HepG2 (cell line): ENCODE measurements around the gene DCST2. TPM values are rescaled to one million over a fixed set of nuclear protein-coding genes. Genes with fewer than 3 reads are reported as not detected.
A peak's percentile ranks its signal among the peaks of the same experiment; 100 is the strongest.

Experiments used
- ATAC-seq: fragments of 200-7000 bp; cut with Tn5 transposase; 3 replicates; pipeline ENCODE4 v1.9.1; 2020; ENCODE audit warnings: mild to moderate bottlenecking, moderate library complexity
- BruUV-seq: library from RNA; stranded (reverse); fragments of 400-500 nt; replicated peaks from 2 replicates; lab custom pipeline; 2021; lab: Mats Ljungman, UMichigan
- CTCF ChIA-PET: fragments of 300-600 bp; formaldehyde crosslinking; extraction: SDS; loops from one replicate; lab custom pipeline; 2021; ENCODE audit warnings: low total read pairs, inconsistent platforms, low intra/inter-chr PET ratio; lab: Yijun Ruan, JAX
- POLR2A ChIA-PET: fragments of 350-600 bp; sonication (Branson Sonifier 250); formaldehyde crosslinking; loops from one replicate; lab custom pipeline; 2020; ENCODE audit warnings: antibody characterized with exemption, inconsistent platforms; lab: Yijun Ruan, JAX
- DNase-seq: peaks from one replicate; pipeline ENCODE4 v3.0.0-alpha.2; 2015; ENCODE audit warnings: low spot score
- FAIRE-seq: peaks from 3 replicates; lab custom pipeline; 2011; peaks lifted over from hg19 to GRCh38; lab: Jason Lieb, UNC
- H2AFZ ChIP-seq: one replicate; pipeline ENCODE4 v1.6.1; 2011; ENCODE audit warnings: low read length, inconsistent platforms
- H3K27ac ChIP-seq: fragments of 300-600 bp; 3 replicates; pipeline ENCODE4 v1.8.0; 2011; ENCODE audit warnings: mixed run types, mild to moderate bottlenecking, mixed read lengths, low read length, inconsistent platforms; ENCODE audit not compliant: insufficient read depth; ENCODE audit errors: extremely low read length
- H3K27me3 ChIP-seq, 2 experiments: fragments of 200-600 bp in 1 of 2; 2 replicates in 1 of 2; 3 replicates in 1 of 2; pipeline versions ENCODE4 v1.6.0 to v1.8.0; 2011; ENCODE audit warnings: low read length in 2 of 2, mild to moderate bottlenecking in 2 of 2, moderate library complexity in 2 of 2, inconsistent platforms in 1 of 2; ENCODE audit not compliant: insufficient read depth in 2 of 2, control insufficient read depth in 1 of 2
- H3K36me3 ChIP-seq, 2 experiments: fragments of 200-600 bp in 1 of 2; replicated peaks in 1 of 2; 2 replicates in 1 of 2; 3 replicates in 1 of 2; pipeline versions ENCODE4 v1.5.1 to v1.8.0; 2011; ENCODE audit warnings: low read length in 2 of 2, inconsistent platforms in 1 of 2; ENCODE audit not compliant: insufficient read depth in 2 of 2, control insufficient read depth in 1 of 2
- H3K4me1 ChIP-seq: 2 replicates; pipeline ENCODE4 v1.5.1; 2012; ENCODE audit warnings: low read length, inconsistent platforms; ENCODE audit not compliant: insufficient read depth
- H3K4me2 ChIP-seq: 2 replicates; pipeline ENCODE4 v1.6.0; 2011; ENCODE audit warnings: low read depth, low read length, inconsistent platforms
- H3K4me3 ChIP-seq, 3 experiments: fragments of 200-600 bp in 1 of 3; sonication (generic), shearing (Covaris generic) in 1 of 3; replicated peaks in 1 of 3; 2 replicates each; pipeline ENCODE4 v1.5.1; 2011 to 2016; ENCODE audit warnings: low read length in 3 of 3, inconsistent platforms in 2 of 3, low read depth in 2 of 3, mild to moderate bottlenecking in 2 of 3, control low read depth in 1 of 3, mixed read lengths in 1 of 3; ENCODE audit not compliant: insufficient read depth in 1 of 3
- H3K79me2 ChIP-seq: one replicate; pipeline ENCODE4 v1.6.1; 2011; ENCODE audit warnings: low read length, inconsistent platforms; ENCODE audit not compliant: insufficient read depth
- H3K9ac ChIP-seq: 2 replicates; pipeline ENCODE4 v1.6.0; 2011; ENCODE audit warnings: mild to moderate bottlenecking, low read depth, low read length, inconsistent platforms; ENCODE audit not compliant: insufficient read depth
- H3K9me3 ChIP-seq: 2 replicates; pipeline ENCODE4 v1.5.1; 2012; ENCODE audit warnings: mild to moderate bottlenecking, low read length
- H4K20me1 ChIP-seq: 2 replicates; pipeline ENCODE4 v1.6.0; 2011; ENCODE audit warnings: inconsistent platforms, mild to moderate bottlenecking, low read length, moderate library complexity; ENCODE audit not compliant: insufficient read depth
- ERF ChIP-seq: IDR thresholded peaks from 2 replicates; pipeline ENCODE4 v1.6.1; 2018; ENCODE audit warnings: missing biosample characterization, missing genetic modification reagents
- FOXK1 ChIP-seq: sonication (generic); formaldehyde crosslinking; IDR thresholded peaks from 2 replicates; pipeline ENCODE4 v1.4.0; 2020; ENCODE audit warnings: low read depth, missing genetic modification reagents, borderline replicate concordance
- GATAD1 ChIP-seq: IDR thresholded peaks from 2 replicates; pipeline ENCODE4 v1.6.1; 2016; ENCODE audit warnings: missing genetic modification reagents, missing compliant biosample characterization
- SAFB2 ChIP-seq: sonication (generic); formaldehyde crosslinking; IDR thresholded peaks from 2 replicates; pipeline ENCODE4 v1.5.1; 2020; ENCODE audit warnings: missing genetic modification reagents, low read depth, mild to moderate bottlenecking, borderline replicate concordance
- SOX6 ChIP-seq, 2 experiments: fragments of 450-650 bp in 1 of 2; sonication (generic) in 1 of 2; formaldehyde crosslinking in 1 of 2; IDR thresholded peaks; 2 replicates each; pipeline versions ENCODE4 v1.4.0 to v1.6.1; 2017 to 2020; ENCODE audit warnings: antibody characterized with exemption in 1 of 2, mild to moderate bottlenecking in 1 of 2, missing genetic modification reagents in 1 of 2
- ZBTB7A ChIP-seq: sonication (generic); formaldehyde crosslinking; IDR thresholded peaks from 2 replicates; pipeline ENCODE4 v1.8.0; 2022; ENCODE audit warnings: mild to moderate bottlenecking, missing genetic modification reagents
- ZFX ChIP-seq: sonication (generic); formaldehyde crosslinking; IDR thresholded peaks from 2 replicates; pipeline ENCODE4 v1.4.0; 2020; ENCODE audit warnings: mild to moderate bottlenecking, low read depth, missing genetic modification reagents, moderate library complexity
- ZNF136 ChIP-seq: sonication (generic); formaldehyde crosslinking; IDR thresholded peaks from 2 replicates; pipeline ENCODE4 v1.8.1; 2022; ENCODE audit warnings: low read depth, mild to moderate bottlenecking, moderate library complexity, missing genetic modification reagents
- ZNF33B ChIP-seq: sonication (generic); formaldehyde crosslinking; IDR thresholded peaks from 2 replicates; pipeline ENCODE4 v1.5.1; 2020; ENCODE audit warnings: mild to moderate bottlenecking, missing genetic modification reagents
- ZNF569 ChIP-seq: sonication (generic); formaldehyde crosslinking; IDR thresholded peaks from 2 replicates; pipeline ENCODE4 v1.5.0; 2020; ENCODE audit warnings: mild to moderate bottlenecking, missing genetic modification reagents, moderate library complexity, borderline replicate concordance
- ZNF607 ChIP-seq: sonication (generic); formaldehyde crosslinking; IDR thresholded peaks from 2 replicates; pipeline ENCODE4 v1.5.1; 2020; ENCODE audit warnings: missing genetic modification reagents, mild to moderate bottlenecking, borderline replicate concordance
- ZNF746 ChIP-seq: sonication (generic); formaldehyde crosslinking; IDR thresholded peaks from 2 replicates; pipeline ENCODE4 v1.8.0; 2022; ENCODE audit warnings: mild to moderate bottlenecking, missing genetic modification reagents
- ZNF792 ChIP-seq: IDR thresholded peaks from 2 replicates; pipeline ENCODE4 v1.6.1; 2016
- WGBS: methylation state at CpG from one replicate; pipeline ENCODE4 v1.1.6; 2017; ENCODE audit warnings: low lambda C conversion rate; 5-methylcytosine and 5-hydroxymethylcytosine counted together
- in situ Hi-C: cut with HindIII; loops from 2 replicates; pipeline ENCODE4 v1.10.0; 2017; ENCODE audit warnings: low pct_unique_long_range_greater_than_20kb; ENCODE audit not compliant: extremely low pct_ligation_motif_present
- intact Hi-C: fragments of 100-400 bp; cut with micrococcal nuclease; formaldehyde crosslinking; loops from one replicate; pipeline ENCODE4 v1.10.0; 2022; ENCODE audit not compliant: unreplicated experiment
- polyA plus RNA-seq, 8 experiments: library from polyadenylated mRNA; depleted of rRNA in 3 of 8; stranded (reverse) in 7 of 8; unstranded in 1 of 8; fragments of >200 nt; fragmentation: Illumina TruSeq in 4 of 8; extraction: Trizol in 4 of 8; gene quantifications; 2 replicates each; pipeline versions ENCODE4 v1.2.1 to v1.2.3, GENCODE V29; 2011 to 2016; ENCODE audit warnings: low read depth in 4 of 8, missing spikeins in 1 of 8, mixed read lengths in 1 of 8; ENCODE audit not compliant: insufficient read depth in 1 of 8
- total RNA-seq, 5 experiments: library from RNA; depleted of rRNA; stranded (reverse); fragments of >200 nt; fragmentation: Illumina TruSeq; extraction: Trizol; gene quantifications; 2 replicates each; pipeline ENCODE4 v1.2.3, GENCODE V29; 2016; ENCODE audit warnings: low read depth in 1 of 5
- TF ChIP-seq, protein P1 (sequence below): sonication (generic); formaldehyde crosslinking; IDR thresholded peaks from 2 replicates; pipeline ENCODE4 v1.5.0; 2020; ENCODE audit warnings: missing genetic modification reagents
- TF ChIP-seq, protein P2 (sequence below): sonication (generic); formaldehyde crosslinking; IDR thresholded peaks from 2 replicates; pipeline ENCODE4 v1.8.0; 2023; ENCODE audit warnings: mild to moderate bottlenecking, missing genetic modification reagents
- TF ChIP-seq, protein P3 (sequence below): sonication (generic); formaldehyde crosslinking; IDR thresholded peaks from 2 replicates; pipeline ENCODE4 v1.8.1; 2023; ENCODE audit warnings: mild to moderate bottlenecking, missing genetic modification reagents

The DCST2 gene
- total and polyA plus RNA-seq, 2 of the 13 experiments (the other 11 are each of a cell fraction or from before 2014, with no cell fraction given) = 0.74 TPM; not detected in 1

DNA sequence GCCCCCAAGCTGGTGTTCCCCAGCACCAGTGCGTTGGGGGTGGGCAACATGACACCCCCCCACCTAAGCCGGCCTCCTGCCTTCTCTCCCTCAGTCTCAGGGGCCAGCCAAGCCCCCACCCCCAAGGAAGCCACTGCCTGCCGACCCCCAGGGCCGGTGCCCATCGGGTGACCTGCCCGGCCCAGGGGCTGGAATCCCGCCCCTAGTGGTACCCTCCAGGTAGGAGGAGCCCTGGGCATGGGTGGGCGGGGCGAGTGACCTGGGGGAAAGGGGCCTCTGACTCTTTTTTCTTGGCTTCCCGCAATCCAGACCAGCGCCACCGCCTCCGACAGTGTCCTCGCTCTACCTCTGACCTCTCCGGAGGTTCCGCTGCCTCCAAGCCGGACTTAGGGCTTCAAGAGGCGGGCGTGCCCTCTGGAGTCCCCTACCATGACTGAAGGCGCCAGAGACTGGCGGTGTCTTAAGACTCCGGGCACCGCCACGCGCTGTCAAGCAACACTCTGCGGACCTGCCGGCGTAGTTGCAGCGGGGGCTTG, 28.6 kb upstream of the DCST2 start (continued):
- TF ChIP-seq, protein P1, sequence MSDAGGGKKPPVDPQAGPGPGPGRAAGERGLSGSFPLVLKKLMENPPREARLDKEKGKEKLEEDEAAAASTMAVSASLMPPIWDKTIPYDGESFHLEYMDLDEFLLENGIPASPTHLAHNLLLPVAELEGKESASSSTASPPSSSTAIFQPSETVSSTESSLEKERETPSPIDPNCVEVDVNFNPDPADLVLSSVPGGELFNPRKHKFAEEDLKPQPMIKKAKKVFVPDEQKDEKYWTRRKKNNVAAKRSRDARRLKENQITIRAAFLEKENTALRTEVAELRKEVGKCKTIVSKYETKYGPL (CRISPR knock-in tag) = no peak
- TF ChIP-seq FOXK1 (CRISPR knock-in tag) (no peak), ZNF136 (CRISPR knock-in tag) (no peak), SAFB2 (no peak), ZNF33B (CRISPR knock-in tag) (no peak; the same call in 1 of the 2 replicates)
- TF ChIP-seq, protein P2, sequence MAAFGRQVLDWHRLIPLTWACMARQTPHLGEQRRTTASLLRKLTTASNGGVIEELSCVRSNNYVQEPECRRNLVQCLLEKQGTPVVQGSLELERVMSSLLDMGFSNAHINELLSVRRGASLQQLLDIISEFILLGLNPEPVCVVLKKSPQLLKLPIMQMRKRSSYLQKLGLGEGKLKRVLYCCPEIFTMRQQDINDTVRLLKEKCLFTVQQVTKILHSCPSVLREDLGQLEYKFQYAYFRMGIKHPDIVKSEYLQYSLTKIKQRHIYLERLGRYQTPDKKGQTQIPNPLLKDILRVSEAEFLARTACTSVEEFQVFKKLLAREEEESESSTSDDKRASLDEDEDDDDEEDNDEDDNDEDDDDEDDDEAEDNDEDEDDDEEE (CRISPR knock-in tag) = no peak

DNA sequence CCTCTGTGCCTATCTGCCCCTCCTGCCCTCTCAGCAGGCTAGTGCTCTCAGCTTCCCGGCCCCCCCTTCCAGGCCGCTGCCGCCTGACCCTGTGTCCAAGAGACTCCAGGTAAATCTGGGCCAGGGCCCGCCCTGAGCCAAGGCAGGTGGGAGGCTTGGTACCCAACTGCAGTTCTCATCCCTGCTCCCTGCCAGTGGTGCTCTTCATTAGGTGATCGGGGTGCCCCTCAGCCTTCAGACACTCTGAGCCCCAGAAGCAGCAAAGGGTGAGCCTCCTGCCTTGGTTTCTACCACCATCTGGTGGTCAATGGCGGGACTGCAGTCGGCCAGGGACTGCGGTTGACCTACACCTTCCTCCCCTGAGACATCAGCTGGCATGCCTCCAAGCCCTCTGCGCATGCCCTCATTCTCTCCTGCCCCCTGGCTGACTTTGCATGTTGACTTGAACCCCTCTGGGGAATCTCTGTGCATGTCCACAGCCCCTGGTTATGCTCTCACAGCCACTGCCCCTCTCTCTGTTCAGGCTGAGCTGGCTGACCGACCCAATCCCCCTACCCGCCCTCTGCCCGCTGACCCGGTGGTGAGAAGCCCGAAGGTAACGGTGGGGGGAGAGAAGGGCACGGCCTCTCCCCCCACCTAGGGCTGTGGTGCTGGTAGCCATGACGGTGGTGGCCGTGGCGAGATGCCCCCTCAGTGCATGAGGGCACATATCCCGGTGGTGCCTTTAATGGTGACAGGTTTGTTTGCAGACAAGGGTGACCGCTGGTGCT, 28.0 kb upstream of the DCST2 start:
- no peaks in the 10 kb centered on the region for H3K27me3 ChIP-seq
- in situ Hi-C loops = loop anchor here (5.0 kb wide), 1 partner anchor 79 kb away; the partner anchor contains the start of gene FLAD1
- H3K79me2 ChIP-seq = peaks cover 9% of the 10 kb centered on the region
- H3K4me3 ChIP-seq = no peak overlapping the region
- FAIRE-seq = peak; percentile 91
- H3K9ac ChIP-seq = no peak overlapping the region
- intact Hi-C loops = loop anchor here (1.0 to 5.0 kb wide), 3 partner anchors 23 to 87 kb away; partner anchors contain the start of gene CKS1B
- WGBS = 71% methylated on average over 19 of the region's 21 CpGs
- CTCF ChIA-PET = interaction anchor here (0.7 to 4.0 kb wide), 9 partner anchors 9 to 155 kb away, joined by 3 to 39 read pairs (median 6); partner anchors contain the start of gene ADAM15
- BruUV-seq = no TSS peak
- DNase-seq = peak; percentile 75
- H4K20me1 ChIP-seq = no peaks in the 10 kb centered on the region
- H3K36me3 ChIP-seq = peaks cover 6 to 11% of the 10 kb centered on the region in 2 experiments; a peak in 4 of 5 replicates
- H3K4me1 ChIP-seq = peaks cover 32% of the 10 kb centered on the region
- H2AFZ ChIP-seq = no peak overlapping the region
- no peaks in the 10 kb centered on the region for H3K9me3 ChIP-seq
- no peak overlapping the region for H3K4me2 ChIP-seq
- POLR2A ChIA-PET = interaction anchor here (1.0 to 1.3 kb wide), 2 partner anchors 12 to 88 kb away, joined by 4 to 9 read pairs; no protein-coding TSS in a partner anchor
- H3K27ac ChIP-seq = no peak overlapping the region
- peak; percentile 53 for ATAC-seq
- no peak for TF ChIP-seq ZNF569 (CRISPR knock-in tag)
- 0 out of 2 replicates have a peak, but pooled peaks have one; percentile 33 for TF ChIP-seq ZNF607 (CRISPR knock-in tag)
- TF ChIP-seq, protein P3, sequence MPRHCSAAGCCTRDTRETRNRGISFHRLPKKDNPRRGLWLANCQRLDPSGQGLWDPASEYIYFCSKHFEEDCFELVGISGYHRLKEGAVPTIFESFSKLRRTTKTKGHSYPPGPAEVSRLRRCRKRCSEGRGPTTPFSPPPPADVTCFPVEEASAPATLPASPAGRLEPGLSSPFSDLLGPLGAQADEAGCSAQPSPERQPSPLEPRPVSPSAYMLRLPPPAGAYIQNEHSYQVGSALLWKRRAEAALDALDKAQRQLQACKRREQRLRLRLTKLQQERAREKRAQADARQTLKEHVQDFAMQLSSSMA (CRISPR knock-in tag) = no peak
- TF ChIP-seq GATAD1 (CRISPR knock-in tag) = peak; percentile 25; the same call in 1 of the 2 replicates
- TF ChIP-seq ZNF792 (CRISPR knock-in tag) = no peak
- TF ChIP-seq ZBTB7A (CRISPR knock-in tag) = 0 out of 2 replicates have a peak, but pooled peaks have one; percentile 36
- no peak for TF ChIP-seq ZNF746 (CRISPR knock-in tag)
- TF ChIP-seq ERF = peak; percentile 40; the same call in 1 of the 2 replicates
- no peak for TF ChIP-seq SOX6 (IDR thresholded peaks at IDR 0.05)
- TF ChIP-seq SOX6 (CRISPR knock-in tag; IDR thresholded peaks at IDR 0.05) = peak; percentile 42; the same call in 1 of the 2 replicates
- peak; percentile 30 for TF ChIP-seq ZFX (CRISPR knock-in tag)
